H1 (cell line): ENCODE results near the gene C22orf31. TPM values are rescaled to one million over a fixed set of nuclear protein-coding genes. Genes with fewer than 3 reads are reported as not detected.
A peak's percentile ranks its signal among the peaks of the same experiment; 100 is the strongest.

ENCODE experiments used
- CTCF ChIA-PET: fragments of 300-600 bp; sonication (Branson Sonifier 250); formaldehyde crosslinking; loops from one replicate; lab custom pipeline; 2021; ENCODE audit not compliant: partially characterized antibody; lab: Charles Lee
- POLR2A ChIA-PET: fragments of 300-600 bp; sonication (Branson Sonifier 250); formaldehyde crosslinking; loops from one replicate; lab custom pipeline; 2021; ENCODE audit warnings: inconsistent platforms; ENCODE audit not compliant: partially characterized antibody; lab: Charles Lee
- DNase-seq, 2 experiments: peaks; one replicate each; pipeline versions ENCODE4 v3.0.0 to v3.0.0-alpha.2; 2010 to 2022; ENCODE audit warnings: low spot score in 2 of 2, low read depth in 1 of 2, mixed read lengths in 1 of 2
- FAIRE-seq: peaks from 2 replicates; lab custom pipeline; 2011; peaks lifted over from hg19 to GRCh38; lab: Jason Lieb, UNC
- H2AFZ ChIP-seq: 2 replicates; pipeline ENCODE4 v1.8.1; 2012; ENCODE audit warnings: low read length, inconsistent platforms
- H2AK5ac ChIP-seq: 2 replicates; pipeline ENCODE4 v1.6.1; 2013; ENCODE audit warnings: low read depth, low read length
- H2BK120ac ChIP-seq: replicated peaks from 2 replicates; pipeline ENCODE3; 2013; ENCODE audit warnings: low read depth, low read length, inconsistent platforms
- H2BK12ac ChIP-seq: 2 replicates; pipeline ENCODE4 v1.6.1; 2013; ENCODE audit warnings: low read depth, low read length
- H2BK15ac ChIP-seq: 2 replicates; pipeline ENCODE4 v1.6.1; 2013; ENCODE audit warnings: low read length
- H2BK20ac ChIP-seq: 2 replicates; pipeline ENCODE4 v1.6.1; 2013; ENCODE audit warnings: low read length
- H2BK5ac ChIP-seq: 2 replicates; pipeline ENCODE4 v1.6.1; 2013; ENCODE audit warnings: low read depth, low read length
- H3K14ac ChIP-seq: 2 replicates; pipeline ENCODE4 v1.6.1; 2013; ENCODE audit warnings: inconsistent platforms; ENCODE audit not compliant: insufficient read length
- H3K18ac ChIP-seq: 2 replicates; pipeline ENCODE4 v1.6.1; 2013; ENCODE audit warnings: low read length; ENCODE audit errors: extremely low read depth
- H3K23ac ChIP-seq: 2 replicates; pipeline ENCODE4 v1.6.1; 2013; ENCODE audit warnings: inconsistent platforms; ENCODE audit not compliant: insufficient read length
- H3K23me2 ChIP-seq: 2 replicates; pipeline ENCODE4 v1.6.1; 2013; ENCODE audit warnings: low read depth, low read length
- H3K27ac ChIP-seq: 2 replicates; pipeline ENCODE4 v1.6.1; 2011; ENCODE audit warnings: low read depth, low read length, inconsistent platforms
- H3K27me3 ChIP-seq, 4 experiments: replicated peaks in 1 of 4; 1 replicate in 1 of 4; 2 replicates in 3 of 4; pipeline versions ENCODE4 v1.6.1 to v1.8.1; 2011 to 2013; ENCODE audit warnings: low read length in 3 of 4, mild to moderate bottlenecking in 3 of 4, inconsistent platforms in 2 of 4, mixed read lengths in 2 of 4, moderate library complexity in 1 of 4; ENCODE audit not compliant: control insufficient read depth in 3 of 4, insufficient read depth in 3 of 4; ENCODE audit errors: extremely low read depth in 1 of 4
- H3K36me3 ChIP-seq, 4 experiments: 2 replicates each; pipeline versions ENCODE4 v1.6.1 to v1.8.1; 2011 to 2013; ENCODE audit warnings: mild to moderate bottlenecking in 4 of 4, low read length in 3 of 4, moderate library complexity in 2 of 4, control low read depth in 1 of 4, inconsistent platforms in 1 of 4; ENCODE audit not compliant: insufficient read depth in 4 of 4, control insufficient read depth in 2 of 4
- H3K4ac ChIP-seq: replicated peaks from 2 replicates; pipeline ENCODE3; 2013; ENCODE audit warnings: low read length, low read depth, mixed read lengths, inconsistent platforms; ENCODE audit not compliant: insufficient read length
- H3K4me1 ChIP-seq, 4 experiments: replicated peaks in 1 of 4; 1 replicate in 1 of 4; 2 replicates in 3 of 4; pipeline versions ENCODE4 v1.6.1 to v1.8.1; 2011 to 2013; ENCODE audit warnings: low read length in 3 of 4, inconsistent platforms in 2 of 4, mixed read lengths in 1 of 4; ENCODE audit not compliant: insufficient read depth in 4 of 4, control insufficient read depth in 3 of 4
- H3K4me2 ChIP-seq, 2 experiments: 2 replicates each; pipeline versions ENCODE4 v1.6.1 to v1.8.1; 2011 to 2013; ENCODE audit warnings: low read depth in 2 of 2, low read length in 2 of 2, control low read depth in 1 of 2, inconsistent platforms in 1 of 2, mild to moderate bottlenecking in 1 of 2; ENCODE audit not compliant: insufficient read depth in 1 of 2
- H3K4me3 ChIP-seq, 4 experiments: fragments of 200-600, 300-600 bp in 1 of 4; sonication (generic), shearing (Covaris generic), sonication (Bioruptor Twin) in 1 of 4; 2 replicates each; pipeline versions ENCODE4 v1.5.1 to v1.8.1; 2011 to 2016; ENCODE audit warnings: low read length in 4 of 4, low read depth in 3 of 4, control low read depth in 2 of 4, inconsistent platforms in 2 of 4, mild to moderate bottlenecking in 2 of 4, mixed read lengths in 1 of 4, moderate library complexity in 1 of 4; ENCODE audit not compliant: insufficient read depth in 2 of 4; ENCODE audit errors: extremely low read depth in 1 of 4
- H3K56ac ChIP-seq: replicated peaks from 2 replicates; pipeline ENCODE3; 2013; ENCODE audit warnings: low read depth, mild to moderate bottlenecking, mixed read lengths, low read length, inconsistent platforms; ENCODE audit not compliant: insufficient read length
- H3K79me1 ChIP-seq: 2 replicates; pipeline ENCODE4 v1.6.1; 2013; ENCODE audit warnings: low read depth, low read length, control low read depth
- H3K79me2 ChIP-seq, 2 experiments: 2 replicates each; pipeline versions ENCODE4 v1.6.1 to v1.8.1; 2012 to 2013; ENCODE audit warnings: low read length in 2 of 2, mild to moderate bottlenecking in 2 of 2, inconsistent platforms in 1 of 2; ENCODE audit not compliant: insufficient read depth in 2 of 2, control insufficient read depth in 1 of 2
- H3K9ac ChIP-seq, 4 experiments: replicated peaks in 1 of 4; 1 replicate in 1 of 4; 2 replicates in 3 of 4; pipeline versions ENCODE4 v1.6.1 to v1.8.1; 2011 to 2013; ENCODE audit warnings: low read depth in 3 of 4, low read length in 3 of 4, control low read depth in 2 of 4, mild to moderate bottlenecking in 2 of 4, moderate library complexity in 2 of 4, inconsistent platforms in 1 of 4; ENCODE audit errors: extremely low read depth in 1 of 4
- H3K9me3 ChIP-seq, 2 experiments: 2 replicates each; pipeline versions ENCODE4 v1.6.1 to v1.8.1; 2012 to 2013; ENCODE audit warnings: mild to moderate bottlenecking in 2 of 2, moderate library complexity in 2 of 2, control low read depth in 1 of 2, inconsistent platforms in 1 of 2, low read depth in 1 of 2, low read length in 1 of 2, mixed read lengths in 1 of 2; ENCODE audit not compliant: insufficient read depth in 2 of 2
- H4K20me1 ChIP-seq, 2 experiments: replicated peaks in 1 of 2; 2 replicates each; pipeline versions ENCODE3 to v1.8.1; 2011 to 2013; ENCODE audit warnings: inconsistent platforms in 2 of 2, low read length in 2 of 2, mild to moderate bottlenecking in 1 of 2; ENCODE audit not compliant: insufficient read depth in 2 of 2, control insufficient read depth in 1 of 2
- H4K5ac ChIP-seq: 2 replicates; pipeline ENCODE4 v1.6.1; 2013; ENCODE audit warnings: low read length, low read depth, mixed read lengths, inconsistent platforms; ENCODE audit not compliant: insufficient read length
- H4K8ac ChIP-seq: 2 replicates; pipeline ENCODE4 v1.8.0; 2013; ENCODE audit warnings: mild to moderate bottlenecking, moderate library complexity, low read length, inconsistent platforms; ENCODE audit not compliant: insufficient read depth; ENCODE audit errors: extremely low read depth
- H4K91ac ChIP-seq: replicated peaks from 2 replicates; pipeline ENCODE3; 2013; ENCODE audit warnings: low read length, mixed read lengths, inconsistent platforms; ENCODE audit not compliant: insufficient read length
- JUND ChIP-seq: IDR thresholded peaks from 2 replicates; pipeline ENCODE4 v1.6.1; 2011; ENCODE audit warnings: mild to moderate bottlenecking, improper control_type of control experiment, low read length
- TBP ChIP-seq: IDR thresholded peaks from 2 replicates; pipeline ENCODE4 v1.6.1; 2011; ENCODE audit warnings: low read depth, low read length, improper control_type of control experiment
- WGBS, 2 experiments: shearing (Covaris generic) in 1 of 2; methylation state at CpG; one replicate each; pipeline versions ENCODE4 v1.1.6 to v1.1.7; 2013 to 2015; ENCODE audit warnings: low lambda C conversion rate in 2 of 2, mixed read lengths in 2 of 2, inconsistent platforms in 1 of 2, low coverage in 1 of 2, missing lambda C conversion rate in 1 of 2; ENCODE audit not compliant: insufficient replicate concordance in 2 of 2, insufficient coverage in 1 of 2, insufficient read length in 1 of 2; ENCODE audit errors: extremely low coverage in 1 of 2, missing lambda C conversion rate in 1 of 2; 5-methylcytosine and 5-hydroxymethylcytosine counted together
- polyA plus RNA-seq, 7 experiments: library from polyadenylated mRNA; depleted of rRNA in 3 of 7; stranded (reverse) in 5 of 7; unstranded in 2 of 7; fragments of >200 nt in 5 of 7; fragments of 200-250 nt in 2 of 7; gene quantifications; 1 replicate in 5 of 7; 2 replicates in 1 of 7; 4 replicates in 1 of 7; pipeline versions ENCODE4 v1.2.1 to v1.2.3, GENCODE V29; 2011 to 2013; ENCODE audit warnings: missing spikeins in 2 of 7, mixed read lengths in 2 of 7
- total RNA-seq: library from RNA; stranded (reverse); fragmentation: NEBNext Ultra II Directional; extraction: Animal tissue kit (Norgen Biotek cat#: 25700); gene quantifications from 2 replicates; pipeline ENCODE4 v1.2.1, GENCODE V29; 2021

The C22orf31 gene
- total and polyA plus RNA-seq, 2 of the 8 experiments (the other 6 are each of a cell fraction or from before 2014, with no cell fraction given) = not detected

DNA sequence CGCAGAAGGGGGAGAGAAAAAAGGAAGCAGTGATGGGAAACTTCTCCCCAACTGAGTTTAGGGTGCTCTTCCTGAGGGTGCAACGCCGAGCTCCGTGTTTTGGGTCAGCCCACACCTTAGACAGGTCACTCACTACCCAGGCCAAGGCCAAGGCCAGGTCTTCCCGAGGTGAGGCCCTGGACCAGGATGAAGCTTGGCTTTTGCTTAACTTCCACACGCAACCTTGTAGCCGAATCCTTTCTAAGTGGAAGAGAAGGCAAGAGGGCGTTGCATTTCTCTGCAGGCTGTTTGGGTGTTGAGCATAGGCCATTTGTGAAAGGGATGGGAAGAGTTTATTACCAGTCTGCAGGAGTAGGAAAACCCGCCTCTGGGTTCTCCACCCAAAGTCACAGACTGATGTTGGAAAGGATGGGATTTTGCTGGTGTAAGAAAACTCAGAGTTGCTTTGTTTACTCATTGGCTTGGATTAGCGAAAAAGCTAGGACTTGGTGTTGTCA is 12.7 kb upstream of the C22orf31 start:
- Histone ChIP-seq H3K56ac (no peak overlapping the region), H4K8ac (no peak overlapping the region), H3K9ac (0 out of 7 replicates have a peak overlapping the region, but pooled peaks of 1 of the 4 experiments have one; percentile 4), H3K4me3 (peak overlapping the region; percentile 46 to 65 (median 51)), H2AFZ (0 out of 2 replicates have a peak overlapping the region, but pooled peaks have one; percentile 2), H2BK120ac (no peak overlapping the region), H3K4ac (no peak overlapping the region), H4K20me1 (peaks cover 3 to 8% of the 10 kb centered on the region in 2 experiments), H3K4me1 (peaks cover 3 to 9% (median 7%) of the 10 kb centered on the region in 4 experiments), H2AK5ac (no peak overlapping the region), H3K27me3 (peaks cover 9 to 51% (median 48%) of the 10 kb centered on the region in 4 experiments), H3K79me2 (no peaks in the 10 kb centered on the region), H3K18ac (0 out of 2 replicates have a peak overlapping the region, but pooled peaks have one; percentile 9)
- CTCF ChIA-PET = interaction anchor here (0.5 to 1.2 kb wide), 5 partner anchors 24 to 245 kb away, joined by 3 read pairs; no protein-coding TSS in a partner anchor
- DNase-seq = no peak
- 64% methylated on average over 10 of the region's 10 CpGs; no CpG with 5 or more reads in 1 of the 2 experiments for WGBS, 2 experiments
- no peak for TF ChIP-seq JUND
- 0 out of 2 replicates have a peak, but pooled peaks have one; percentile 2 for TF ChIP-seq TBP
- TF ChIP-seq, all 59 proteins: peak for 1
- Histone ChIP-seq H2BK5ac (no peak overlapping the region), H3K23me2 (peaks cover 16% of the 10 kb centered on the region), H4K5ac (no peak overlapping the region), H2BK20ac (no peak overlapping the region), H4K91ac (no peak overlapping the region), H3K14ac (no peak overlapping the region), H3K79me1 (no peaks in the 10 kb centered on the region; the same call in 1 of the 2 replicates), H3K36me3 (no peaks in the 10 kb centered on the region), H3K9me3 (no peaks in the 10 kb centered on the region), H3K4me2 (peak overlapping the region; percentile 79 to 88), H3K23ac (no peak overlapping the region), H2BK12ac (peak overlapping the region; percentile 41; the same call in 1 of the 2 replicates), H3K27ac (no peak overlapping the region), H2BK15ac (no peak overlapping the region)
- POLR2A ChIA-PET = interaction anchor here (1.0 to 1.5 kb wide), 2 partner anchors 78 to 130 kb away, joined by 3 read pairs; no protein-coding TSS in a partner anchor
- no peak for FAIRE-seq
